NCI-H2227 (cell line): Measurements from ENCODE around the gene RPTOR.
"Not testable (repeated sequence)": the region's sequence is repeated elsewhere in the genome, so short reads cannot be mapped to it uniquely, and the experiment has no call there.

ENCODE experiments used
- DNase-seq: peaks from one replicate; lab custom pipeline; 2025; ENCODE audit not compliant: unreplicated experiment; lab: John Stamatoyannopoulos, UW

The RPTOR gene

DNA sequence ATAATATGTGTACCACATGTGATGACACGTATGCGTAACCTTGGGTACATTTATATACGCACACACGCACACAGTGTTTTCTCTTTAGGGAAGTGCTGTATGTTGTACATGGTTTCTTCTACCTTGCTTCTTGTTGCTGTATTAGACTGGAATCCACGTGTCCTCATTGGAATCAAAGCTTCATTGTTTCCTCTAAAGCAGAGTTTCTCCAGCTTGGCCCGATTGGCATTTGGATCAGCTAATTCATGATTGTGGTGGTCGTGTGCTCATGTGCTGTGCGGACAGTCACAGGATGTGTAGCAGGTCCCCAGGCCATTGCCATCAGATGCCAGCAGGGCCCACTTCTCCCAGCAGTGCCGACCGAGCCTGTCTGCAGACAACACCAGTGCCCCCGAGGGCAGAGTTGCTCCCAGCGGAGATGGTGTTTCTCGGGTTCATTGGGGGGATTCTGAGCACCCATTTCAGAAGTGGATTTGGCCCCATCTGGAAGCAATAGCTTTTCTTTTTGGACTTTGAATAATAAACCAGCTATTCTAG is 148.4 kb downstream of the RPTOR start:
- DNase-seq, result no peak

DNA sequence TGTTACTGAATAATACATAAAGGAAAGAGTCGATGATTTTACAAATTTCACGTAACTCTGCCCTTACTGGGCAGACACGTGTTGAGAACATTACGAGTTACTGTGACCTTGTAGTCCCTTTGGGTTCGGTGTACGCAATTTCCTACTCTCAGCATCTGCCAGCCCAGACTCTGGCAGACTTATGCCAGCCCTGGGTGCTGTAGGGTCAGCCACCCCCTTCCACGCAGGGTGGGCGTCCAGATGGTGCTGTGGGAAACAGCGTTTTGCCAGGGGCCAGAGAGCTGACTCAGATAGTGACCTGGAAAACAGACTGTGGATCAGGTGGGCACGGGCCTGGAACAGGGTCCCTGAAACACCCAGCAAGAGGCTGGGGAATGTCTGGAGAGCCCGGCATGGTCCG is 148.9 kb downstream of the RPTOR start:
- no peak for DNase-seq

DNA sequence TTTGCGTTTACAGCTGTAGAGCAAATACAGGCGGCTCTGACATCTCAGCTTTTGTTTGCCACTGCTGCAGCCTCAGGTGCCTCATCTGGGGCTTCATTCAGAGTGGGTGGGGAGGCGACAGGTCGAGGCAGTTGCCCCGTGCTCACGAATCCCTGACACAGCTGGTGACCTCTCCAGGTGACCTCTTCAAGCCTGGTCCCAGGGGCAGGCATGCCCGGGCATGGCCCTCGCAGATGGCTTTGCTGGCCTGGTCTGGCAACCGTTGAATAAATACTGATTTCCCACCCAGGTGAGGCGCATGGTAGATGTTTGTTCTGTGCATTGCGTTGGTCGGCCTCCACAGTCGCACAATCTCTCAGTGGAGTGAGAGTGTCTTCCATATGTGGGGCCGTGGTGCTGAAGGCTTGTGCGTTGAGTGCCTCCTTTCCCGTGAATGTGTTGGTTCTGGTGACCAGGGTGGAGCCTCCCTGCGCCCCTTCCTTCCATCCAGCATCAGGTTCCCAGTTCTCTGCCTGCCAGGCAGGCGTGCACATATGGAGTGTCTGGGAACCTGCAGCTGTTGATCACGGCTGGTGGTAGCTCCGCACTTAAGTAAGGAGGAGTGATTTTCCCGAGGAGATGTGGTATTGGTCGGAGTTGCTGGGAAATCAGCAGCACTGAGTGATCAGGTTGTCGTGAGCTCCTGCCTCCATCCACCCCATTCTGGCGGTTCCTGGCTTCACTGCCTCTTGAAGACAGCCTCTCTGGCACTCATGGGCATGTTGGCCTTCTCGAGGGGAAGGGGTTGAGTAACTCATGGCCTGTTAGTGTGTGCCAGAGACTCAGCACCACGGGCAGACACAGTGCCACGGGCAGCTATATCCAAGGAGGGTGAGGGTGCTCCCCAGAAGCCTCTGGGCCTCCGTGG is 149.7 kb downstream of the RPTOR start:
- DNase-seq, result no peak

DNA sequence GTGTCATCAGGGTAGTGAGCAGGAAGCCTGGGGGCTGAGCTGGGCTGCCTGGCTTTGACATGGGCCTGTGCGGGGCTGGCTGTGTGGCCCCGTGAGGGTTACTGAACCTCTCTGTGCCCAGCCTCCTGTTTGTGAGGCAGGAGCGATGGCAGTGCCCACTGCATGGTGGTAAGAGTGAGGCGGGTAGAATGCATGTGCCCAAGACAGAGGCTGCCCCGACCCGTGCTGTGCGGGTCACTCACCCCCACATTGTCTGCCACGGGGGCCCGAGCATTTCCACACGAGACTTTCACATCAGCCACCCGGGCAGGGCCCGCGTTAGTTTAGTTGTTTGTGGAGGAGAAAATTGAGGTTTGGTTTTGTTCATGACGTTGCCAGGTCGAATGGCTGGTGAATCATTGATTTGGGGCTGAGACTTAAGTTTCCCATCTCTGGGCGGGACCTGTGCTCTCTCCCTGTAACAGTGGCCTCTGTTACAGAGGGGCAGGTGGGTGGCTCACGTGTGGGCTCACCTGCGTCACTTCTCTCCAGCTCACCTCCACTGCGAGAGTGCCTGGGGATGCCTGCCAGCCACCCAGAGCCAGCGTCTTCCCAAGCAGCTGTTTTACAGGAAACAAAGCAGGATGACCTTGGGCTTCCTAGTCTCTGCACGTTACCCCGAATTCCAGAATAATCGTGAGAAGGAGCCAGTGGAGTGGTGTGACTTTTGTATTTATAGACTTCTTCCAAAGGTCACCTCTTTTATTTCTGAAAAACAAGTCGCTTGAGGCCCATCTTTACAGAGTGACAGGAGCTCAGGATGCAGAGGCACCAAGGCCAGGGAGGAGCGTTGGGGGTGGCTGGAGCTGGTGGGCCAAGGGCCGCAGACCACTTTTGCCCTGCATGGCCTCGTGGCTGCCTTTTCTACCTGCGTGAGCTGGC is 150.6 kb downstream of the RPTOR start:
- no peak for DNase-seq

DNA sequence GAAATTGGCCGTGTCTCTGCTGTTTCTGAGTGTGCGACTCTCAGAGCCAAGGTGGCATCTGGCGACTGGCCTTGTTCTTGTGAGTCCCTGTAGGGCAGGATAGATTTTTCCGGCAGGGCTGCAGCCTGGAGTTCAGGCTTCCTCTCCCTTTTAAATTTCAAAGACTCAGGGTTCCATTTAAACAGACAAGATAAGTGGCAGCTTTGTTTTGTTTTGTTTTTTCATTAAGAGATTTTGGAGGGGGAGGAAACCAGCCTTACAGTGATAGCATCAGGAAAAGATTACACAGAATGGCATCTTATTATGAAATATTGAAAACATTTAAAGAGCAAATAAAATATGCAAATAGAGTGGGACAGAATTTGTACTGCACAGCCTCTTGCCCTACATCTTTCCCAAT is 151.3 kb downstream of the RPTOR start:
- no peak for DNase-seq

DNA sequence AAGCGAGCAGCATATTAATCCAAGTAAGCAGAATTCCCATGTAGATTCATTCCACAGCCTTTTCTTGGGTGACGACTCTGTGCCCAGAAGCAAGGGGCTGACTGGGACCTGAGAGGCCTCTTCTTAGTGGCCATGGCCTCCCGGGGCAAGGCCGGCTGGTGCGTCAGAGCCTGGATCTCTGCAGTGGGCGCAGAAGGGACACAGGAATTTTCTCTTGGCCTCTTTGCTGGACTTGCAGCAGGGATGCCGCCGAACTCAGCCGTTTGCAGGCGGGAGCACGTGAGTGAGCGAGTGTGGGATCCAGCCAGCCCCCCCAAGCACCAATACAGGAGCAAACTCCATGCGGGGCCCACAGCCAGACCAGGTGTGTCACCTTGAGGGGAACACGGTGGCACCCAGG is 151.8 kb downstream of the RPTOR start:
- DNase-seq, result no peak

DNA sequence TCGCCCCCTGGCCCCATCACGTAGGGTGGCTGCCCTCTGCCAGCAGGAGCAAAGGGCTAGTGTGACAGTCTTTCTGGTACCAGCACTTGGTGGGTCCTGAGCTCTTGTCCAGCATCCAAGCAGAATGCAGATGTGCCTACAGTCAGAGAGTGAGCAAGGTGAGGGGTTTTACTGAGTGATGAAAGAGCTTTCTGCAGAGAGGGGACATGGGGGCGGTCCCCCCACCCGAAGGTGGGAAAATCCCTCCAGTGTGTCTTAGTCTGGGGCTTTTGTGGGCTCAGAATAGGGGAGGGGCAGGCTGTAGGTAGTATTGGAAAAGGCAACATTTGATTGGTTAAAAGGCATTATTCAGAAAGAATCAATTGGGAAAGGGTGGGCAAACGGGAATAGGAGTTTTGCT is 152.3 kb downstream of the RPTOR start:
- no peak for DNase-seq

DNA sequence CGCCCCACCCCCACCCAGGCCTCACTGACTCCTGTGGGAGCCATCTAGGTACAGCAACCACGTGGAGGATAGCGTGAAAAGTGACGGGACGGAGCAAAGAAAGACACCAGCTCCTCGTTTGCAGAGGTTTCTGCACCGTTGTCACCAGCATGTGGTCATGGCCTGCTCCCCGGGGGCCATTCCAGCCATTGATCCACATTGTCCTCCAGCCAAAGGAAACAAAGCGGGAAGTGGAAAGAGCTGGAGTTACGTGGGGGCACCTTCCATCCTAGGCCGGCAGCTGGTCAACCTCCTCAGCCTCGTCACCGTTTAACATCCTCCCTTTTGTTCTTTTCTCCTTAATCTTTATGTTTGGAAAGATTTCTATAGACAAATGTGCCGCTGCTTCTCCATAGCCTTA is 153.7 kb downstream of the RPTOR start:
- DNase-seq, result no peak

DNA sequence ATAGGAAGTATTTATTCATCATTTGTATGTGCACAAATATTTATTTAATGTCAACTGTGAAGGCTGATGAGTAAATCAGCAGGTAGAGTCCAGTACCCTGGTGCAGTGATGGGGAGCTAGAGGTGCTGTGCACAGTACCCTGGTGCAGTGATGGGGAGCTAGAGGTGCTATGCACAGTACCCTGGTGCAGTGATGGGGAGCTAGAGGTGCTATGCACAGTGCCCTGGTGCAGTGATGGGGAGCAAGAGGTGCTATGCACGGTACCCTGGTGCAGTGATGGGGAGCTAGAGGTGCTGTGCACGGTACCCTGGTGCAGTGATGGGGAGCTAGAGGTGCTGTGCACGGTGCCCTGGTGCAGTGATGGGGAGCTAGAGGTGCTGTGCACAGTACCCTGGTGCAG is 154.6 kb downstream of the RPTOR start:
- DNase-seq, result not testable (repeated sequence)

DNA sequence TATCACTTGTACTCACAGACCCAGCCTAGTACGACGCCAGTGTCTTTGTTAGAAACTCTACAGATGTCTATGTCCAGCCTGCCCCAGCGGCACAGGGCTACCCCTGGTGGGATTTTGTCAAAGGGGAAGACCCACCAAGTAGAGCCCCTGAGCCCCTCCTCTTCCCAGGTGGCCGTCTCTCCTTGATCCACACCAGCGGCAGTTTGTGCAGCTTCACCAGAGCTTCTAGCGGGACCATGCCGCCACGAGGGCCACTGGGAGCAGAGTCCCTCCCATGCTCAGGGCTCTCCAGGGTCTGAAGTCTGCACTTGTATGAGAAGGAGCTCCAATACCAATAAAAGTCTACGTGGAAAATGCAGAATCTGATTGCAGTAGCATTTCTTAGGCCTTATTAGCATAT is 157.1 kb downstream of the RPTOR start:
- DNase-seq, result no peak

DNA sequence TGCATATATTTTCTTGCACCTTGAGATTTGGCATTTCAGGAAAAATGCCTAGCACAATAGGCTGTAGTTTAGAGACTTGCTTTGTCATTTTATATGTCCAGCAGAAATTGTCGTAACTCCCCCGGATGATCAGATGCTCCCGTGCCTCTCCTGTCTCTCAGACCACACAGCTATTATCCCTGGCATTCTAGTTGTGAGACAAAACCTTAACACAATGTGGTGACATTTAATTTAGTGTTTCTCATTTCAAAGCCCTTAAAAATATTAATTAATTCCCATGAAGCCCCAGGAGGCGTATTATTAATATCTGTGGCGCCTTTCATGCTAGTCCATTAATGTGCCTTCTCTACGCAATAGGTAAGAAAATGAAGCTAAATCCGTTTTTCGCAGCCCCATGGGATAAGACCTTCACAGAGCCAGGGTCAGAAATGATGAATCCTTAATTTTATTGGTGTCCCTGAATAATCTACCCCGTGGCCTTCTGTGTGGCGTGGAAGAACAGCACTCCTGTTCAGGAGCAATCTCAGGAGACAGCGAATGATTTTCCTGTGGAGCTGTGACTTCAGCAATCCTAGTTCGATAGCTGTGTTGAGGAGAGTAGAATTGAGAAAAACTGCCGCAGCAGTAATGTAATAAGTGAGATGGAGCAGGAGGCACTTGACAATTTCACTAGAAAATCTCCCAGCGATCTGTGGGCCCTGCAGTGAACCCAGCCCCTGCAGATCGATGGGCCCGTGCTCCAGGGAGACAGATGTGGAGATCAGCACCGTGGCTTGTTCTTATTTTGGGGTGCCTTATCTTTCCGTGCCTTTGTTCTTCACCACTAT is 157.9 kb downstream of the RPTOR start:
- DNase-seq, result no peak

DNA sequence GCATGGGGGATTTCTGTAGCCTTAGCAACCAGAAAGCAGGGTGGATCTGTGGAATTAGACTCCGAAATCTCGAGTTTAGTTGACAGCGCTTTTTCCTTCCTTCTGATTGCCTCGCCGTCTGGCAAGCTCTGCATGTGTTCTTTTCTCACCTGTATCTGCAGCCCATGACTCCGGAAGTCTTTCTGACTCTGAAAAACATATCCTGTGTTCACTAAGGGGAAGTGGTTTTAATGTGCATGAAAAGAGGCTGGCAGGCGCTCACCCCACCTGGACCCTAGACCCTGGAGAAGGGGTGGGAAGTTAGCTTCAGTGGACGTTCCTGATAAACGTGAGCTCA is 158.5 kb downstream of the RPTOR start:
- no peak for DNase-seq

DNA sequence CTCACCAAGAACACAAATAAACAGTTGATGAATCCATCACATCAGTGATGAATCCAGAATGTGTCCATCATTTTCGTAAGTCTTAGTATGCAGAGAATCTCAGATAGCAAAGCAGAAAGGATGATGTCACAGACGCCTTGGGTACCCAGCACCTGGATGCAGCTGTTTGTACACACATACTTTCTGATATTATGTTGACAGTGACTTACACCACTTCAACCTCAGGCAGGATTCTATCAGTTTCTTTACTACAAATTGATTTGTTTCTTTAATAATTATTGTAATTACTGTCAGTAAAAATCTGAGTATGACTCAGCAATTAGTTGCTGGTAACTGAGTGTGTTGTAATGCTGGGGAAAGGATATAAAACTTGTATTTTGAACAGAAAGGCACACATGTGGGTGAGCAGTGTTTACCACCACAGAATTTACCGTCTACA is 159.8 kb downstream of the RPTOR start:
- DNase-seq, result no peak

DNA sequence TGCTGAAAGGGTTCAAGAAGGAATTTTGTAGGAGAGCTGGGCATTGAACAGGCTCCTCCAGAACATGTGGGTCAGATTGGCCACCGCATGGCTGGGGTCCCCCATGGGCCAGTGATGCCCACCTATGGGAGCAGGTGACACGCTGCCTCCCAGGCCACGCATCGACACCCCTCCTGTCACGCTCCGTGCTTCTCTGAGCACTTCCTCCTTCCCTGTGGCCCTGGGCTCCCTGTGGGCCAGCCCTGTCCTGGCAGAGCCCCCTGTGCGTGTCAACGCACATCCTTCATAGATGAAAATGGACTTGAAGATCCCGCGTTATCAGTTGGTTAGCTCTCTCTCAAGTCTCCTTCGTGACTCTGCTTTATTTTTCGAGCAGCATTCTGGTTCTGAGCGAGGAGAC is 160.3 kb downstream of the RPTOR start:
- DNase-seq, result no peak

DNA sequence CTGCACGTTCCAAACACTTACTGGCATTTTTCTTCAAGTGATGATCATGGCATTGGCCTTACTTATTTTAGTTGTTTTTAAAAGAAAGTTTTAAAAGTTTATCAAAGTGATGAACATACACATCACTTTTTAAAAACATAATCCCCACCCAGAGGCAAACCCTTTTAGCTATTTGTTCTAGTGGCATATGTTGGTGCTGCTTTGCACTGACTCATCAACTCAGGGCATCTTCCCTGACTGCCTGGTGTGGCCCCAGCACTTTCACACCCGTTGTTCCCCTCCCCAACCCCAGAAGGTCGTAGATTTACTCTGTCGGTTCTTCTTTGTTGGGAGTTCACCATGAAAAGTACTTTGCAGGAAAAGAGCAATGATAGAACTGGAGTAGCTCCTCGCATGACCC is 161.3 kb downstream of the RPTOR start:
- DNase-seq, result no peak

DNA sequence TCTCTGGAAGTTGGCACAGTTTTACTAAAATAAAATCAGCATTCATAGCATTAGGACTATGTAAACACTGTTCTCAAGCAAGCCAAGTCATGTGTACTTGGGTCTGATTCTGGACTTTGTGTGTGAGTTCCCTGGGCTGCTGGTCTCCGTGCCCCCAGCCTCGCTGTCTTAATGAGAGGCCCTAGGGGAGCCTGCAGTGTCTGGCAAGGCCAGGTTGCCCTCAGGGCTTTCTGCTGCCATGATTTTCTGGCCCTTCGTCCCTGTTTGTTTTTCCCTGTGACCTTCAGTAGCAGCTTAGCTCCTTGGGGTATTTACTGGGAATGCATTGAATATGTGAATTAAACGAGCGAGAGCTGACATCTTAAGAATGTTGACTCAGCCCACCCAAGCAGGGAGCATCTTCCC is 161.8 kb downstream of the RPTOR start:
- no peak for DNase-seq

DNA sequence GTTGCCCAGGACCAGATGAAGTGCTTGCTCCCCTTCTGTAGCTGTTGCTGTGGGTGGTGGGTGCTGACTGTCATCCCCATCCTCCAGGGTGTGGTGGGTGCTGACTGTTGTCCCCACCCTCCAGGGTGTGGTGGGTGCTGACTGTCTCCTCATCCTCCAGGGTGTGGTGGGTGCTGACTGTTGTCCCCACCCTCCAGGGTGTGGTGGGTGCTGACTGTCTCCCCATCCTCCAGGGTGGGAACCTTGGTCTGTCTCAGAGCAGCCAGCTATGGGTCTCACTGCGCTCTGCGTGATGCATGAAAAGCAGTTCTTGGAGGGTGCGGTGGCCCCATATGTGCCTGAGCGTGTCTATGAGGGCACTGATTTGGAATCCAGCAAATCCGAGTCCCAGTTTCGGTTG is 163.8 kb downstream of the RPTOR start:
- DNase-seq, result no peak

DNA sequence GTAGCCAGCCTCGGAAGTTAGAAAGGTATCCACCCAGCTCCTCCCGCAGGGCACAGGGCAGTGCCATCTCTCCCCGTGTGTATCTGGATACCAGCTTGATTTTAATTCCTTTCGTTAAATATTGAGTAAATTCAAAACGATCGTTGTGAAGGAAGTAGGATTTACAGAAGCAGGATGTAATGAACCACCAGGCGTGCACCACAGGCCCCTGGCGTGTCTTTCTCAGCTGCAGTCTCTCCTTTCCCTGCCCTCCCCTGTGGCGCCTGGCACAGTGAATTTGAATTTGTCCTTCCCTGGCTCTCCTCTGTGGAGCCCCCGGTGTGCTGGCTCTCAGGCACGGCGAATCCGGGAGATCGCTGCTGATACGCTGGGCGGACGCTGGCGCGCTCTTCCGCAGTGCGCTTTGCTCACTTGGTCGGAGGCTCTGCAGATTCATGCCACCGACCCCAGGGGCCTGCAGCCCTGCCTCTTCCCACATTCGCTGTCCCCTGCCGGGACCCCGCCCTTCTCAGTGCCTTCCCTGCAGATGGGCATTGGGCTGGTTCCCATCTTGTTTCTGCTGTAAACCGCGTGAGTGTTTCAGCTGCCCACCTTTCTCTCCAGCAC is 164.6 kb downstream of the RPTOR start:
- DNase-seq, result no peak

DNA sequence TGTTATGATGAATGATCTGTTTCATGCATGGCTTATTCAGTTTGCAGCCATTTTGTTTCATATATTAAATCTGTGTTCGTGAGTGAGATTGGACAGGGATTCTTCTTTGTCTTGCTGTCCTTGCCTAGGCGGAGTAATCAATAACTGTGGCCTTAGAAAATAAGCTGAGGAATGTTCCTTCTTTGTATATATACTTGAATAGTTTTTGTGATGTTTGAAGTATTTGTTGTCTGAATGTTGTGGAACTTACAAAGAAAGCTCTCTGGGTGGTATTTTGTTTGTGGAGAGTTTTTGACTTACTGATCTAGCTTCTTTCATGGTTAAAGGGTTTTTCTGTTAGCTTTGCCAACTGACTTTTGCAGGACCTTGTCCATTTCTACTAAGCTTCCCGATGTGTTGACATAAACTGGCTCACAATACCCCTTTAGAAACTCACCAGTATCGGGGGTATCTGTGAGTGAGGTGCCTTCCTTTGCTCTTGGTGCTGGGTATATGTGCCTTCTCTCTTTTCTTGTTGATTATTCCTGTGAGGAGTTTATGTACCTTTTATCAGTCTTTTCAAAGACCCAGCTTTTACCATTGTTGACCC is 166.2 kb downstream of the RPTOR start:
- DNase-seq, result no peak

DNA sequence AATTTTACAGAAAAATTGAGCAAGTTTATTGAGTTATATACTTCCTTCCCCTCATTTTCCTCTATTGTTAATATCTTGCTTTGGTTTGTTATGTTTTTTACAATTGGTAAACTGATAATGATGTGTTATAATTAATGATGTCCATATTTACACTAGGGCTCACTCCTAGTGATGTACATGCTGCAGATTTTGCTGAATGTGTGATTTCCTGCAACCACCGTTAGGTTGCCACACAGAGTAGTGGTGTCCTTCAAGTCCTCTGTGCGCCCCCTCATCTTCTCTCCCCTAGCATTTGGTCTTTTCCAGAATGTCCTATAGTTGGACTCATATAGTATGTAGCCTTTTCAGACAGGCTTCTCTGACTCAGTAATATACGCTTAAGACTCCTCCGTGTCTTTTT is 167.5 kb downstream of the RPTOR start:
- no peak for DNase-seq
